Pancreas (tissue), 10 donors: ENCODE results near the gene CMTM7. TPM values are rescaled to one million over a fixed set of nuclear protein-coding genes. Genes with fewer than 3 reads are reported as not detected.

ENCODE experiments used
- ATAC-seq, 4 donors: fragments of 200-7000 bp; cut with Tn5 transposase; one replicate each; pipeline versions ENCODE4 v1.8.0 to v1.9.1; 2020; ENCODE audit warnings: mild to moderate bottlenecking in 4 of 4, moderate library complexity in 4 of 4
- DNase-seq, 6 donors: peaks; one replicate each; pipeline ENCODE4 v3.0.0-alpha.2; 2020
- FAIRE-seq: peaks from 2 replicates; lab custom pipeline; 2012; peaks lifted over from hg19 to GRCh38; lab: Jason Lieb, UNC
- H3K27ac ChIP-seq, 4 donors: fragments of 200-600 bp; sonication (generic); 1 replicate in 3 of 4; 2 replicates in 1 of 4; pipeline versions ENCODE4 v1.5.0 to v1.8.0; 2020
- H3K27me3 ChIP-seq, 4 donors: fragments of 200-600 bp; one replicate each; pipeline ENCODE4 v1.8.0; 2021
- H3K36me3 ChIP-seq, 3 donors: fragments of 200-600 bp; sonication (generic) in 1 of 3; one replicate each; pipeline versions ENCODE4 v1.5.0 to v1.8.0; 2020 to 2021
- H3K4me1 ChIP-seq, 3 donors: fragments of 200-600 bp; one replicate each; pipeline ENCODE4 v1.8.0; 2021
- H3K4me3 ChIP-seq, 4 donors: fragments of 200-600 bp; sonication (generic) in 2 of 4; one replicate each; pipeline versions ENCODE4 v1.5.0 to v1.8.0; 2020 to 2021
- H3K9me3 ChIP-seq, 4 donors: fragments of 200-600 bp; one replicate each; pipeline ENCODE4 v1.8.0; 2021
- WGBS, 2 donors: extraction: QIAGEN DNeasy Blood & Tissue Kit; methylation state at CpG; one replicate each; pipeline ENCODE4 v1.1.7; 2013; 5-methylcytosine and 5-hydroxymethylcytosine counted together
- intact Hi-C, 3 donors: fragments of 100-400 bp; cut with DNase I; formaldehyde crosslinking; loops; one replicate each; pipeline versions ENCODE4 v1.11.1 to v1.14.2; 2022
- polyA plus RNA-seq, 2 donors: library from polyadenylated mRNA; stranded (reverse); fragments of 200-250 nt; gene quantifications; one replicate each; pipeline ENCODE4 v1.2.3, GENCODE V29; 2013
- total RNA-seq, 6 donors: library from RNA; stranded (reverse); fragmentation: NEBNext Ultra II Directional in 4 of 6; extraction: Animal tissue kit (Norgen Biotek cat#: 25700) in 4 of 6; gene quantifications; one replicate each; pipeline versions ENCODE4 v1.2.1 to v1.2.4, GENCODE V29; 2021 to 2023
- TF ChIP-seq, protein P1 (sequence below), 4 donors: fragments of 200-600 bp; sonication (generic) in 3 of 4; IDR thresholded peaks; one replicate each; pipeline versions ENCODE4 v1.5.0 to v1.8.0; 2021; ENCODE audit warnings: antibody characterized with exemption in 4 of 4
- donor health status: healthy with polysubstance abuse.
- donor health status: DM: no; HTN: no; CAD: no; lungs with moderate emphysema.
- donor health status: DM: no; HTN: no; CAD: no.
- donor health status: control.
- donor health status: control.
- donor health status: Bipolar disorder and iron deficiency.
- donor health status: DM: yes; HTN: yes; CAD: no.
- donor health status: DM: no; HTN: no; CAD: no.
- donor health status: DM: no; HTN: no; CAD: no.
- donor health status: DM: yes; HTN: yes; CAD: no.

Gene CMTM7
- total and polyA plus RNA-seq, 8 donors = 6.1 to 23.8 (median 12.0) TPM

- FAIRE-seq = no peak
- WGBS, 2 donors = 65 to 68% methylated on average over 3 of the region's 3 CpGs
- H3K27ac ChIP-seq = no peak overlapping the region
- H3K27me3 ChIP-seq = no peaks in the 10 kb centered on the region
- no peak overlapping the region for H3K4me3 ChIP-seq
- H3K9me3 ChIP-seq = no peaks in the 10 kb centered on the region
- no peak for DNase-seq
- TF ChIP-seq, protein P1, sequence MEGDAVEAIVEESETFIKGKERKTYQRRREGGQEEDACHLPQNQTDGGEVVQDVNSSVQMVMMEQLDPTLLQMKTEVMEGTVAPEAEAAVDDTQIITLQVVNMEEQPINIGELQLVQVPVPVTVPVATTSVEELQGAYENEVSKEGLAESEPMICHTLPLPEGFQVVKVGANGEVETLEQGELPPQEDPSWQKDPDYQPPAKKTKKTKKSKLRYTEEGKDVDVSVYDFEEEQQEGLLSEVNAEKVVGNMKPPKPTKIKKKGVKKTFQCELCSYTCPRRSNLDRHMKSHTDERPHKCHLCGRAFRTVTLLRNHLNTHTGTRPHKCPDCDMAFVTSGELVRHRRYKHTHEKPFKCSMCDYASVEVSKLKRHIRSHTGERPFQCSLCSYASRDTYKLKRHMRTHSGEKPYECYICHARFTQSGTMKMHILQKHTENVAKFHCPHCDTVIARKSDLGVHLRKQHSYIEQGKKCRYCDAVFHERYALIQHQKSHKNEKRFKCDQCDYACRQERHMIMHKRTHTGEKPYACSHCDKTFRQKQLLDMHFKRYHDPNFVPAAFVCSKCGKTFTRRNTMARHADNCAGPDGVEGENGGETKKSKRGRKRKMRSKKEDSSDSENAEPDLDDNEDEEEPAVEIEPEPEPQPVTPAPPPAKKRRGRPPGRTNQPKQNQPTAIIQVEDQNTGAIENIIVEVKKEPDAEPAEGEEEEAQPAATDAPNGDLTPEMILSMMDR (IDR thresholded peaks at IDR 0.05) = no peak
- intact Hi-C loops = no loop called here
- no peak for ATAC-seq
- peaks cover 0 to 18% (median 0%) of the 10 kb centered on the region in 3 donors for H3K4me1 ChIP-seq
- H3K36me3 ChIP-seq = no peaks in the 10 kb centered on the region
Observed at GRCh38 chr3:32498992-32499391, 107.3 kb downstream of the CMTM7 start.

DNA sequence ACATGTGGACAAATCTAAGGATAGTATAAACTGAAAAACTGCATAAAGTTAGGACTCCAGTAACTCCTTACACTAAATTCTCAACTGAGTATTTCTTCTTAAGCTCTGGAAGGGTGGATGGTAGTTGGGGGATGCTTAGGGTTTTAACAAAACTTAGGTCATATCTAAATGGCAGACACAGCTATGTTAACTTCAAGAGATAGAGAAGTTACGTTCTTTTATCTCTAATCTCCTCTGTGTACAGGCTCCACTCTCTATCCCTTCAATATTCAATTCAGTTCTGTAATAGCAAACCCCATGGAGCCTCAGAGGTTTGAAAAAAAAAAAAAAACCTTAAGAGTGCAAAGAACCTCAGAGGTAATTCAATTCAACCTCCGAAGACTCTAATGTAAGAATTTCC is 107.9 kb downstream of the CMTM7 start:
- TF ChIP-seq, protein P1 (IDR thresholded peaks at IDR 0.05) = no peak
- Histone ChIP-seq H3K9me3 (no peaks in the 10 kb centered on the region), H3K27me3 (no peaks in the 10 kb centered on the region), H3K27ac (no peak overlapping the region), H3K4me3 (no peak overlapping the region), H3K36me3 (no peaks in the 10 kb centered on the region), H3K4me1 (peaks cover 0 to 16% (median 0%) of the 10 kb centered on the region in 3 donors)
- DNase-seq = no peak
- intact Hi-C loops = no loop called here
- FAIRE-seq = no peak
- no peak for ATAC-seq
- WGBS, 2 donors = 74 to 77% methylated on average over 2 of the region's 2 CpGs

GRCh38 chr3:32500231-32500630 is 108.6 kb downstream of the CMTM7 start:
- Histone ChIP-seq H3K27ac (no peak overlapping the region), H3K36me3 (no peaks in the 10 kb centered on the region), H3K4me3 (no peak overlapping the region), H3K27me3 (no peaks in the 10 kb centered on the region), H3K9me3 (no peaks in the 10 kb centered on the region), H3K4me1 (peaks cover 0 to 10% (median 0%) of the 10 kb centered on the region in 3 donors)
- TF ChIP-seq, protein P1 (IDR thresholded peaks at IDR 0.05) = no peak
- DNase-seq = no peak
- no peak for ATAC-seq
- intact Hi-C loops = no loop called here
- 80 to 83% methylated on average over 2 of the region's 2 CpGs for WGBS, 2 donors
- no peak for FAIRE-seq

DNA sequence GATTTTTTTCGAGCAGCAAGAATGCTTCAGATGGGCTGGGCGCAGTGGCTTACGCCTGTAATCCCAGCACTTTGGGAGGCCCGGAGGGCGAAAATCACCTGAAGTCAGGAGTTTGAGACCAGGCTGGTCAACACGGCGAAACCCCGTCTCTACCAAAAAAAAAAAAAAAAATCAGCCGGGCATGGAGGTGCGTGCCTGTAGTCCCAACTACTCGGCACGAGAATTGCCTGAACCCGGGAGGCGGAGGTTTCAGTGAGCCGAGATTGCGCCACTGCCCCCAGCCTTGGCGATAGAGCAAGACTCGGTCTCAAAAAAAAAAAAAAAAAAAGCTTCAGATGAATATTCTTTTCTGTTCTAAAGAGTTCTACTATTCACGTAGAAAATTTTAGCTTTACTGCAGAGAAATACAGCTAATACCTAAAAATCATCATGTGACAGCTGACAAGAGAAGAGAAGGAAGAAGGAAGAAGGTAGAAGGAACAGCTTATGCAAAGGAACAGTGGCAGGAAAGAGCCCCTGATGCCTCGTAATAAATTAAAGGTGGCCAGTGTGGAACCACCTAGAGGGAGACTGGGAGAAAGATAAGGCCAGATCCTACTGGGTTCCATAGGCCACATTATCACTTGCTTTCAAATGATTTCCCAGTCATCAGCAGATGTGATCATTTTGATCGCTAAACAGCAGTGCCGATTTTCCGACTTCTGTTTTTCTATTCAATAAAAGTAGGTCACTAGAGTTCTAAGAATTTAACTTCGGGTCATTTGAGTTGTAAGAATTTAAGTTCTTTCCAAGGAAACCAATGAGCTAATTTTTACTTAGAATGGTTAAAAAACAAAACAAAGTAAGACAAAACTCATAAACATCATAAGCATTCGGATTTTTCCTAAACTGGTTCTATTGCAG is 109.5 kb downstream of the CMTM7 start:
- 75 to 80% methylated on average over 25 of the region's 25 CpGs for WGBS, 2 donors
- no peaks in the 10 kb centered on the region for H3K27me3 ChIP-seq
- no peak for DNase-seq
- ATAC-seq = no peak
- peak overlapping the region in 2 of 4 donors; percentile 96 to 97 for H3K27ac ChIP-seq
- H3K4me3 ChIP-seq = peak overlapping the region in 3 of 4 donors; percentile 72 to 95 (median 93)
- intact Hi-C loops = no loop called here
- no peaks in the 10 kb centered on the region for H3K9me3 ChIP-seq
- no peak for FAIRE-seq
- no peaks in the 10 kb centered on the region for H3K36me3 ChIP-seq
- TF ChIP-seq, protein P1 (IDR thresholded peaks at IDR 0.05) = no peak
- peaks cover 0 to 5% (median 0%) of the 10 kb centered on the region in 3 donors for H3K4me1 ChIP-seq

DNA sequence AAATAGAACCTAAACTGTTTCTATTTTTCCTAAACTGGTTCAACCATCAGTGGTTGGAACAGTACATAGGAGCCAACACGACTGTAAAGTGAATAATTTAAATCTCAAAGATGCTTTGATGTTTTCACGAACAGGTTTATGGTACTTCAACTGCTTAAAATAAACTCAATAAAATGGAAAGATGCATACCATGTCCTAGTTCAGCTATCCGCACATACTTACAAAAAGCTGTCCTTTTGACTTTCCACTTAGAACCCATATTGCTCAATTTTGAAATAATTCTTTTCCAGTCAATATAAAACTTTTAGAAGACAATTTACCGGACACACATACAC is 110.1 kb downstream of the CMTM7 start:
- H3K4me3 ChIP-seq = peak overlapping the region; percentile 62 to 95 (median 82)
- DNase-seq (no peak), ATAC-seq (peak in 1 of 4 donors; percentile 2), FAIRE-seq (no peak)
- H3K36me3 ChIP-seq = no peaks in the 10 kb centered on the region
- intact Hi-C loops = no loop called here
- no peaks in the 10 kb centered on the region for H3K9me3 ChIP-seq
- WGBS, 2 donors = 5 to 11% methylated on average over 4 of the region's 4 CpGs
- TF ChIP-seq, protein P1 (IDR thresholded peaks at IDR 0.05) = no peak
- H3K27ac ChIP-seq = peak overlapping the region in 2 of 4 donors; percentile 96 to 97
- H3K27me3 ChIP-seq = no peaks in the 10 kb centered on the region
- peaks cover 0 to 5% (median 0%) of the 10 kb centered on the region in 3 donors for H3K4me1 ChIP-seq
